Inflammatory macrophage treated with lipopolysaccharide for 4 hours (primary cell): ENCODE data around the gene MSLN.

ENCODE experiments used
- DNase-seq: peaks from one replicate; pipeline ENCODE4 v3.0.0-alpha.2; 2020

MSLN gene

DNA sequence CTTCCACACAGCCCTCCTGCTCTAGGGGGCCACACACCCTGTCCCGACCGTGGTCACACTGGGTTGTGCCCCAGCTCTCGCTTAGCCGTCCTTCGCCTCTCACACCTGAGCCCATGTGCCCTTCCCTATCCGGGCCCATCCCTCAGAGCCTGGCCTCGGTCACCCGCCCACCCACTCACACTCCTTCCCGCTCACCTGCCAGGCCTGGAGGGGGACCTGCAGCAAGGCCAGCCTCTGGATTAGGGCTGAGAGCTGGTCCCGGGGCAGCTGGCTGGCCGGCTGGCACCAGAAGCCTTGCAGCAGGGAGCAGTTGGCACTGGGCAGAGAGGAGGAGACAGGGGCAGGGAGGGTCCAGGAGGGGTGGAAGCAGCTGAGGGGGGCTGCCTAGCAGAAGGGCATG, 17.9 kb downstream of the MSLN start:
- no peak for DNase-seq

DNA sequence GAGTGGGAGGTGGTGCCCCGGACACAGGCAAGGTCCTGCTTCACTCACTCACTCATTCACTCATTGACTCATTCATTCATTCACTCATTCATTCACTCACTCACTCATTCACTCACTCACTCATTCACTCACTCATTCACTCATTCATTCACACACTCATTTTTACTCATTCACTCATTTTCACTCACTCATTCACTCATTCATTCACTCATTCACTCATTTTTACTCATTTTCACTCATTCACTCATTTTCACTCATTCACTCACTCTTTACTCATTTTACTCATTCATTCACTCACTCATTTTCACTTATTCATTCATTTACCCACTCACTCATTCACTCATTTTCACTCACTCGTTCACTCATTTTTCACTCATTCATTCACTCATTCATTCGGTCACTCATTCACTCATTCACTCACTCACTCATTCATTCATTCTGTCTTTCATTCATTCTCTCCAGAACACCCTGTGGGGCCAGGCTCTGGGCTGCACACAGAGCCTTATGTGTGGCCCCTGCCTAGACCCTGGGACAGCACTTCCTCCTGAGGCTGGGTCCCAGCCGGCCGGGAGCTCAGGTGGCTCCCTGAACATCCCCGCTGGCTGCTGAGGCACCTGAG, 18.5 kb downstream of the MSLN start:
- no peak for DNase-seq

DNA sequence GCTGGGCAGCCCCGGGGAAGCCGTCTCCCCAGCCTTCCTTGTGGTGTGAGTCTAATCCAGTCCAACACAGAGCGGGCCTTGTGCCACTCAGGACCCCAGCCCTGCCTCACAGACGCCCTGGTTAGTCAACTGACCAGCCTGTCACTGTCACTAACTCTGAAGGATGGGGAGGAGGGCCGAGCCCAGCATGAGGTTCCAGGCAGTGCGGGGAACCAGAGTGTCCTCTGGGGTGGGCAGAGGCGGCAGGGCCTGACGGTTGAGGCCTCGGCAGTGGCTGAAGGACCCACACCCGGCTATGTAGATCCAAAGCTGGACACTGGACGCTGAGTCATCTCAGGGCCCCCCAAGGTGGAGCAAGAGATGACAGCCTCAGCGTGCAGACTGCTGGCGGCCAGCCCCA, 19.0 kb downstream of the MSLN start:
- no peak for DNase-seq

DNA sequence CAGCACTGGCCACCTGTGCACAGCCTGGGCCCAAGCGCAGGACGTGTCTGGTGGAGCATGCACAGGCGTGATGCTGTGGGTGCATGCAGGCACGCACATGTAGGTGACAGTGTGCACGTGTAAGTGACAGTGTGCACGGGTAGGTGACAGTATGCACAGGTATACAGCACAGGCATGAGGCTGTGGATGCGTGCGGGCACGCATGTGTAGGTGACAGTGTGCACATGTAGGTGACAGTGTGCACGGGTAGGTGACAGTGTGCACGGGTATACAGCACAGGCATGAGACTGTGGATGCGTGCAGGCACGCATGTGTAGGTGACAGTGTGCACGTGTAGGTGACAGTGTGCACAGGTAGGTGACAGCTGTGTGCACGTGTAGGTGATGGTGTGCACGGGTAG, 19.8 kb downstream of the MSLN start:
- no peak for DNase-seq

DNA sequence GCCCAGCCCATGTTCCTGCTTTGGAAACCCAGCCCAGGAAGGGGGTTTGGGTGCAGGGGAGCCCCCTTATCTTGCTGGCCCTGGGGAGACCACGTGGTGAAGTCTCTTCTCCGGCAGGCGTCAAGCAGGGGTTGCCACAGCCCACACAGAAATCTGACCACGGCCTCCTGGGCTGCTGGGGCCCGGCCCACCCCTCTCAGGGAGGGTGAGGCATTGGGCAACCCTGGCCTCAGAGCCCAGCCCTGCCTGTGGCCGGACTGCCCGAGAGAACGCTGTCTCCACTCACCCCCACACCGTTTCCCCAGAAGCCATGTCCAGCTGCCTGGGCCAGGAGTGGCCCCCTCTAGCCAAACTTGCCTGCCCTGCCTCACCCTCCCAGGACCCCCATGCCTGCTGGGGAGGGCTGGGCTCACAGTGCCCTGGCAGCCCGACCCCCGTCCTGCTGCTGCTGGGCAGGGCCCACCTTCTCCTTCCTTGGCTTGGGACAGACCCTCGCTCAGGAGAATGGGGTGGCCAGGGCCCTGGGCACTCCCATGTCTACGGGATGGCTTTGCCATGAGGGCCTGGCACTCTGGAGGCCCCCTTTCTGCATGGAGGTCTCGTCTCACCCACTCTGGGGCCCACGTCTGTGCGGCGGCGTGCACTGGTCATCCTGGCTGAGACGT, 20.9 kb downstream of the MSLN start:
- no peak for DNase-seq

DNA sequence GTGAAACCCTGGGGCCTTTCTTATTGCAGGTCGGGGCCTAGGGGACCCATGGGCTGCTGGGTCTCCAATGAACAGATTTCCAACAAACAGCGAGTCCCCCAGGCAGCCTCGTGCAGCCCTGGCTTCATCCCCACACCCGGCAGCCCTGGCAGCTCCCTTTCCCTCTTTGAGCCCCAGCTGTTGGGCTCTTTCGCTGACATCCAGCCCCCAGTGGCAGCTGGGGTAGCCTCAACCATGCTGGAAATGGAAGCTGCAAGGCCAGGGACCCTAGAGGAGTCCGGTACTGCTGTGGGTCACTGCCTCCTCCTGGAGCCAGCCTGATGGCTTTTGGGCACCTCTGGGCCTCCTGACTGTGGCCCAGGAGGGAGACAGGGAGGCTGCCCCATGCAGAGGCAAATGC, 21.7 kb downstream of the MSLN start:
- no peak for DNase-seq

DNA sequence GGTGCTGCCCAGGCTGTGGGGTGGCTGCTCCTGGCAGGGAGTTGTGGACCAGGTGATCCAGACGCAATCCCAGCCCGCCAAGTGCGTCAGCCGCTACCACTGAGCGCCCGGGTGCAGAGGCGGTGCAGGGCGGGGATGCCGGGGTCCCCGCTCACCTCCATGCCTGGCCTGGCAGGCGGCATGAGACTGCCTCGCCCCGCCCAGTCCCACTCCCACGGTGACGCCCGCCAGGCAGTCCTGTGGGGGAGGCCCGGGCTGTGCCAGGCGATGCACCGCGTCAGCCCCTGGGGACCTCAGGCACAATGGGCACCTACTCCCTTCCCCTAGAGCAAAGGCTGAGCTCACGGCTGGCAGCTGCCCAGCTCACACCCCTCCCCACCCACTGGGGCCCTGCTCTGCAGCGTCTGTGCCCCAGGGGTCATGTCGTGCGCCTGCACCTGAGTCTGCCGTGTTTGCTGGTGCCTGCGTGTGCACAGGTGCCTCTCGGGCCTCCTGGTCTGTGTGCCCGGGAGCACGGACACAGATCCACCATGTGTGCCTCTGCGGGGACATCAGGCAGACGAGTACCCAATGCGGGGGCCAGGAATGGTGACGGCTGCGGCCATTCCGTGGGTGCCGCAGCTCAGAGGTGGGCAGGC, 22.4 kb downstream of the MSLN start:
- DNase-seq, result no peak

DNA sequence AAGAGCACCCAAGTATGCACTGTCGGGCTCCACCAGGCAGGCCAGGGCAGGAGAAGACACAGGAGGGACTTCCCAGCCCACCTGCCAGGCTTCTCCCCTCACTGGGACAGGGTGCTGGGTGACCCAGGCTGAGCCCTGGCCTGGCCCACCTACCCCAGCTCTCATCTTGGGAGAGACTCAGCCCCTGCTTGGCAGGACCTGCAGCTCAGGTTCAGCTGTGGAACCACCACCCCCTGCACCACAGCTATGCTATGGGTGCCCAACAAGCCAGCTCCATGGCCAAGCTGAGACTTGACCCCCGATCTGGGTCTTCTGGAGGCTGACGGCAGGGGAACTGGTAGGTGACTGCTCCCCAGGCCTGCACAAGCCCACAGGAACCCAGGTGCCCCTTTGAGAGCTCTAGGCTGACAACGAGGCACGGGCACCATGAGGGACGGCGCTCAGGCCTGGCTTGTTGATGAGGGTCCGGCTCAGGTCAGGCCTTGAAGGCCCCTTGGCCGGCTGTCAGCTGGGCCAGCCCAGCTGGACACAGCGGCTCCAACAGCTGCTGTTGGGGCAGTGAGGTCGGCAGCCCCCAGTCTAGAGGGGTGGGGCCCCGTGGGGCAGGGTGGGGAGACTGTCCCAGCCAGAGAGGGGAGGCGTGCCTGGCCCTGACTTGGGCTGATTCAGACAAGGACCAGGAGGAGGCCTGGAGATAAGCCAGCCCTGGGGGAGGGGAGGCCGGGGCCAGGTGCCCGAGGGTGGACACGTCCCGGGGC, 23.0 kb downstream of the MSLN start:
- DNase-seq, result no peak

DNA sequence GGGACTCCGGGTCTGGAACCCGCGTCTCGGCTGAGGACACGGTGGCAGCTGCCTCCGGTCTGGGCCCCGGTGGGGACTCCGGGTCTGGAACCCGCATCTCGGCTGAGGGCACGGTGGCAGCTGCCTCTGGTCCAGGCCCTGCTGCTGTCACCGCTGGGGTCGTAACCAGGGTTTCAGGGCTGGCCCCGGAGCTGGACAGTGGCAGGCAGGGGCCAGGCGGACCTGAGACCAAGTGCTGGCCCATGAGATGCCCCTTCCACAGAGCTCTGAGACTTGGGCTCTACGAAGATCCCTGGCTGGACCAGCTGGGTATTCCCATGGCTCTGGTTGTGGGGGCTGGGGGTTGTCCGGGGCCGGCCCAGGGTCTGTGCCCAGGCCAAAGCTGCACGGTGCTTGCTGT, 23.9 kb downstream of the MSLN start:
- no peak for DNase-seq

DNA sequence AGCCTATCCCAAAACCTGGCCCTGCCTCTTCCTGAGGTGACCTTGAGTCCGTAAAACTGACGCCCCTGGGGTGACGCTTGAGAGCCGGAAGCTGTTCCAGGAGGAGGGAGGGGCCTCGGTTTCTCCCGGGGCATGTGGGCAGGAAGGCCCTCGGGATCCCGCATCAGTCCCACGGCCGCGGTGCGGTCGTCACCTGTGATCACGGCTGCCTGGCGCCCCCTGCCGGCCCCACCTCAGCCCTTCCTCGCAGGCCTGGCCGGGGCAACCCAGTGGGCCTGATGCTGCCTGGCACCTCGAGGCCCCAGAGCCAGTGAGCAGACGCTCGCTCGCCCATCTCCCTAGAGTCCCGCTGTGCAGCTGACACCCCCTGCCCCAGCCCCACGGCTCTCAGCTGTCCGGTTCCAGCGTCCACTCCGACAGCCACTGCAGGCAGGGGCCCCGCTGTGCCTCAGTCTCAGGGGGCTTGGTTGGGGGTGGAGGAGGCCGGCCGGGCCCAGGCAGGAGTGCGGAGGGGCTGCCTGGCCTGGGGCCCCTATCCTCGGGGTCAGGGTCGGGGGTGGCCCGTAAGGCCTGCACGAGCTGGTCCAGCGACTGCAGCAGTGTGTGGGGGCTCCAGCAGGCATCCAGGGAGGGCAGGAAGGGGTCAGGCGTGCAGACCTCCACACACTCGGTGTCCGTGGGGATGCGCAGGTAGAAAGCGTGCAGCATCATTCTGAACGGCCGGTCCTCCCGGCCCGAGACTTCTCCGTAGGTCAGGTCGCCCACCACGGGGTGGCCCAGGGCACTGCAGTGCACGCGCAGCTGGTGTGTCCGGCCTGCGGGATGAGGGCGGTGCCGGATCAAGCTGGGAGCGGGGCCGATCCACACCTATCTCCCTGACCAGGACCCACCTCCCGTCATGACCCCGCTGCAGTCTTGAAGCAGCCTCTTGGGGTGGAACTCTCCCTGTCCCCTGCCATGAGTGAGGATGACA, 25.3 kb downstream of the MSLN start:
- DNase-seq, result peak; percentile 61

DNA sequence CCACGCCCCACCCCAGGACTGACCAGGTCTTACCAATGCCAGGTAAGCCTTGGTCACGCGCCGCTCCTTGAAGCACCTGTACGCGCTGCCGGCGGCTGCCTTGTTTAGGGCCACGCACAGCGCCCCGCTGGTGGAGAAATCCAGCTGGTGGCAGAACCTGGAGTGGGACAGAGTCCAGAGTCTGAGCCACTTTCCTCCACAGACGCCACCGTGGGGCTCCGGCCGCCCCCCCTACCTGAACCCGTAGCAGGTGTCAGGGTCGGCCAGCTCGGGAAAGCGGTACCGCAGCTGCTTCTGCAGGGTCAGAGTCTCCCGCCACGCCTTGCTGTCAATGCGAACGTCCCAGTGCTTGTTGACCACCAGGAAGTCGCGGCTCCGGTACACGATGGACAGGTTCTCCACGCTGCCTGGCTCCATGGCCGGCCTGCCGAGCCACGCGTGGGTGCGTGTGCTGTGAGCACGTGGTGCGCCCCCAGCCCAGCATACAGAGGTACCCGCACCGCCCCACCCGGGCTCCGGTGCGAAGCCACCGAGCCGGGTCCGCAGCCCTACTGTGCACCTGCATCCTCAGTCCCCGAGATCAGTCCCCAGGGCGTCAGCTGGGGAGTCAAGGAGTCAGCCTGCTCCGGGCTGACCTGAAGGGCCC, 26.9 kb downstream of the MSLN start:
- no peak for DNase-seq

DNA sequence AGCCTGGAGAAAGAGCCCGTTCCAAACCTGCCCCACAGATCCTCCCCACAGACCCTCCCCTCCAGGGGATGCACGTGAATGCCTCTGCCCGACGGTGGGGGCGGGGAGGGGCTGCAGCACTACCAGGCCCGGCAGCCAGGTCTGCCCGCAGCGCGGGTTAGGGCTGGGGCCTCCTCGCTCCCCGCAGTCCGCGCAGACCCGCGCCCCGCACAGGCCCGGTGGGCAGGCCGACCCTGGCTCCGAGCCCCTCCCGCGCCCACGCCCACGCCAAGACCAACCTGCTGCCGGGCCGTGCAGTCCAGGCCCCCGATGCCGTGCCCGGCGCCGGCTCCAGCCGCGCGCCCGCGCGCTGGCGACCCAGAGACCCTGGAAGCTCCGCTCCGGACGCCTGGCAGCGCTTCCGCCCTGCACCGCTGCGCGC, 27.5 kb downstream of the MSLN start, which contains the start of gene RPUSD1:
Gene RPUSD1, minus strand, starts transcription at position 404 of the 421 bp plus-strand sequence. CDS start 644 bp downstream, outside the sequence.
- DNase-seq, result no peak

DNA sequence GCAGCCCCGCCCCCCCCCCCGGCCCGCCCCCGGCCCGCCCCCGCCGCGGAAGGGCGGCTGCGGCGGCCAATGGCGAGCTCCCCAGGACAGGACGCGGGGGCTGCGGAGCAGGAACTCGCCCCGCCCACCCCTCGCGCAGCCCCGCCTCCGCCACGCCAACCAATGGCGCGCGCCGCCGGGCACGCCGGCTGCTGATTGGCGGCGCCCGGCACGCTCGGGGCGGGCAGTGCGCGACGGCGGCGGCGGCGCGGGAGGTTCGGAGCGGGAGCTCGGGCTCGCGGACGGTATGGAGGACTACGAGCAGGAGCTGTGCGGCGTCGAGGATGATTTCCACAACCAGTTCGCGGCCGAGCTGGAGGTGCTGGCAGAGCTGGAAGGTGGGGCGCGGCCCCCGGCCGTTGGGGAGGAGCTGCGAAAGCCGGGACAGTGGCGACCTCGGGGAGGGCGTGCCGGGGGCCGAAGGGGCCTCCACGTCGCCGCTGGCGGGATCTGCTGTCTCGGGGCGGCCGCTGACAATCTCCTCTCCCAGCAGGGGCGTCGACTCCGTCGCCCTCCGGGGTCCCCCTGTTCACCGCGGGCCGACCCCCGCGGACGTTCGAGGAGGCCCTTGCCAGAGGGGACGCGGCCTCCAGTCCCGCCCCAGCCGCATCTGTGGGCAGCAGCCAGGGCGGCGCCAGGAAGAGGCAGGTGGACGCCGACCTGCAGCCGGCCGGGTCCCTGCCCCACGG, 28.0 kb downstream of the MSLN start, which contains the start of gene CHTF18:
Gene CHTF18, plus strand, starts transcription at position 222 of the 728 bp plus-strand sequence. Its CDS starts 65 bp downstream, at position 287.
- peak; percentile 93 for DNase-seq

DNA sequence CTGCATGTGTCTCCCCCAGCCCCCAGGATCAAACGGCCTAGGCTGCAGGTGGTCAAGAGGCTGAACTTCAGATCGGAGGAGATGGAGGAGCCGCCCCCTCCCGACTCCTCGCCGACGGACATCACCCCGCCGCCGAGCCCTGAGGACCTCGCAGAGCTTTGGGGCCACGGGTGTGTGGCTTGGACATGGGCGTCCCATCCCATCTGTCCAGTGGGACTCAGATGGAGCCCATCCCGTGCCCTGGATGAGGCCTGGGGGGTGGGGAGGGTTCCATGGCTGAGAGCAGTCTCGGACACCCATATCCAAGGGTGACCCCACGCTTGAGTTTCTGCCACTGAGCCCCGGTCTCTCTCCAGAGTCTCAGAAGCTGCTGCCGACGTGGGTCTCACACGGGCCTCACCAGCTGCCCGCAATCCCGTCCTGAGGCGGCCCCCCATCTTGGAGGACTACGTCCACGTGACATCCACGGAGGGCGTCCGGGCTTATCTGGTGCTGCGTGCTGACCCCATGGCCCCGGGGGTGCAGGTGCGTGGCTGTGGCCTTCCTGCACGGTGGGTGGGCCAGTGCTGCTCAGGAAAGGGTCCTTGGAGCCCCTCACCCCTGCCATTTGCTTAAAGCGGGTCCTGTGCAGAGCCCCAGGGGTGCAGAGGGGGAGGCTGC, 28.8 kb downstream of the MSLN start:
- no peak for DNase-seq

DNA sequence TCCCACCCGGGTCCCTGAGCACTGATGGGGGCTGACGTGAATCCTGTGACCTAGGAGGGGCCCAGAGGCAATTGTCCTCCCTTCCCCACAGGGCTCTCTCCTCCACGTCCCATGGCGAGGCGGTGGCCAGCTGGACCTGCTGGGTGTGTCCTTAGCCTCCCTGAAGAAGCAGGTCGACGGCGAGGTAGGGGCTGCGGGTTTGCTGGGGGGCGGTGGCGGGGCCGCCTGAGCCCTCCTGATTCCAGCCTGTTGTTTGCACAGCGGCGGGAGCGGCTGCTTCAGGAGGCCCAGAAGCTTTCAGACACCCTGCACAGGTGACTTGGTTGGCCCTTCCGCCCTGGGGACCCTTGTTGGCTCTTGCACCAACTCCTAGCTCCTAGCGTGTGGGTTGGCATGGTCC, 29.6 kb downstream of the MSLN start:
- no peak for DNase-seq

DNA sequence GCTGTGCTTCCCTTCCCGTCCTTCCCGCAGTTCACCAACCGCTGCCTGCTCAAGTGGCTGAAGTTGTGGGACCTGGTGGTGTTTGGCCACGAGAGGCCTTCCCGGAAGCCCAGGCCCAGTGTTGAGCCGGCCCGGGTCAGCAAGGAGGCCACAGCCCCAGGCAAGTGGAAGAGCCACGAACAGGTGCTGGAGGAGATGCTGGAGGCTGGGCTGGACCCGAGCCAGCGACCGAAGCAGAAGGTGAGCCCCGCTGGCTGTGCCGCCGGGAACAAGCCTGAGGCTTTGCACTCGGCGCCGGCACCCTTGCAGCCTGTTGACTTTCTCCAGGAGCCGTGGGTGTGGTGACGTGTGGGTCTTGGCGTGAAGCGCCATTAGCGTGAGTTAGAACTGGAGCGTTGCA, 30.6 kb downstream of the MSLN start:
- no peak for DNase-seq

DNA sequence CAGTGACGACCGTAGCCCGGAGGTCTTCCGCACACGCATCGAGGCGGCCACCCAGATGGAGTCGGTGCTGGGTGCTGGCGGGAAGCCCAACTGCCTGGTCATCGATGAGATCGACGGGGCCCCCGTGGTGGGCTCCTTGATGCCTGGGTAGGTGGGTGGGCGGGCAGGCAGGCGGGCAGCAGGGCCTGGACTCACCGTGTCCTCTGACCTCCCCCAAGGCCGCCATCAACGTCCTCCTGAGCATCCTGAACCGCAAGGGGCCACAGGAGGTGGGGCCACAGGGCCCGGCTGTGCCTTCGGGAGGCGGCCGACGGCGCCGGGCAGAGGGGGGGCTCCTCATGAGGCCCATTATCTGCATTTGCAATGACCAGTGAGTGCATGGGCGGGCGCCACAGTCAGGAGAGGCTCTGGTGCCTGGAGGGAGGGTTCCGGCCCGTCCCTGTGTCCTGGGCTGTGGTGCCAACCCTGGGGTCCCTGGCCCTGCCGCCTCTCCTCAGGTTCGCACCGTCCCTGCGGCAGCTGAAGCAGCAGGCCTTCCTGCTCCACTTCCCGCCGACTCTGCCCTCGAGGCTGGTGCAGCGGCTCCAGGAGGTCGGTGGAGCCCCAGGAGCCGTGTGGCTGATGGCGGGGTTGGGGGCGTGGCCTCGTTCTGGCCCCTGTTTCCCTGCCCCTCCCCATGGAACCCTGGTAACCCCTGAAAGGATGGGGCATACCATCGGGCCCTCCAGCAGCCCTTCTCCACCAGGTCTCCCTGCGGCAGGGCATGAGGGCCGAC, 31.9 kb downstream of the MSLN start:
- DNase-seq, result no peak

DNA sequence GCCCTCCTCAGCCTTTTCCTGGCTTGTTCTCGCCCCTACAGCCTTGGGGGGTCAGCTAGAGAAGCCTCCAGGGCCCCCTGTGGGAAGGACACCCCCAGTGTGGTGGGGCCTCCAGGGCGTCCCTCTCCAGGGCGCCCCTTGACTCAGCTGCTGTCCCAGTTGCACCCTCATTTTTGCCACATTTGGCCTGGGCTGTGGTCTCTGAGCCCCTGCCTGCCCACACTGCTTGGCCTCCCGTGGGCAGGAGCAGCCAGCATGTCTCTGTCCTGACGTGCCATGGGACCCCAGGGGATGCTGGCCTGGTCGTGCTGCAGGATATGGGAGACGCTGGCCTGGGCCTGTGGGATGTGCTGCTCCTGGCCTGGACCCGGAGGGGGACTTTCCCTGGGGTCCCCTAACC, 32.9 kb downstream of the MSLN start:
- DNase-seq, result no peak

DNA sequence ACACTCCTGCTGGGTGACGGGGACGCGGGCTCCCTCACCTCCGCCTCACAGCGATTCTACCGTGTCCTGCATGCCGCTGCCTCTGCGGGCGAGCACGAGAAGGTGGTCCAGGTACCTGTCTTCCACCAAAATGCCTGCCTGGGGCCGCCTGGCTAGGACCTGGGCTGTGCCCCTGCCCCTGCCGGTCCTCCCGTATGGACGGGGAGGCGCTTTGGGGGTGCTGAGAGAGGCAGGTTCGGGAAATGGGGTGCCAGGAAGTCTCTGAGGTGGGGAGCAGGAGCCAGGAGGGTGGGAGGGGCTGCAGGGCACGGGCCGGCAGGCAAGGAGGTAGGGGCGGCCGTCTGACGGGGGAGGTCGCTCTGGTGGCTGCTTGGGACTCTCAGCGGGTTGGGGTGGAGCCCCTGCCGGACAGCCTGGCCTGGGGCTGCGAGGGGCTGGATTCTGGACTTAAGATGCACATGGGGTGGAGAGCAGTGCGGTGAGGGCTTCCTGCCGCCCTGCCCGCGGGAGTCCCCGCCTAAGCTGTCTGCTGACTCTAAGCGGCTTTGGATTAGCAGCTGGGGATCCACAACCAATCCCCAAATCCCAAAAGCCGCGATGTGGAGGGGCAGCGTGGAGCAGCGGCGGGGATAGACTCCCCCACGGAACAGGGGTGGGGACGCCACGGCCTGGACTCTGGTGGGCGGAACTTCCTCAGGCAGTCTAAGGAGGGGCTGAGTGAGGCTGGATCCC, 33.7 kb downstream of the MSLN start:
- no peak for DNase-seq
